Measurements from ENCODE around the gene IKZF1. TPM values are rescaled to one million over a fixed set of nuclear protein-coding genes. Genes with fewer than 3 reads are reported as not detected.
A peak's percentile ranks its signal among the peaks of the same experiment; 100 is the strongest.

The IKZF1 gene
- total and polyA plus RNA-seq, 9 of the 15 experiments (the other 6 are each of a cell fraction or from before 2014, with no cell fraction given): 12.6 to 85.3 (median 44.7) TPM

DNA sequence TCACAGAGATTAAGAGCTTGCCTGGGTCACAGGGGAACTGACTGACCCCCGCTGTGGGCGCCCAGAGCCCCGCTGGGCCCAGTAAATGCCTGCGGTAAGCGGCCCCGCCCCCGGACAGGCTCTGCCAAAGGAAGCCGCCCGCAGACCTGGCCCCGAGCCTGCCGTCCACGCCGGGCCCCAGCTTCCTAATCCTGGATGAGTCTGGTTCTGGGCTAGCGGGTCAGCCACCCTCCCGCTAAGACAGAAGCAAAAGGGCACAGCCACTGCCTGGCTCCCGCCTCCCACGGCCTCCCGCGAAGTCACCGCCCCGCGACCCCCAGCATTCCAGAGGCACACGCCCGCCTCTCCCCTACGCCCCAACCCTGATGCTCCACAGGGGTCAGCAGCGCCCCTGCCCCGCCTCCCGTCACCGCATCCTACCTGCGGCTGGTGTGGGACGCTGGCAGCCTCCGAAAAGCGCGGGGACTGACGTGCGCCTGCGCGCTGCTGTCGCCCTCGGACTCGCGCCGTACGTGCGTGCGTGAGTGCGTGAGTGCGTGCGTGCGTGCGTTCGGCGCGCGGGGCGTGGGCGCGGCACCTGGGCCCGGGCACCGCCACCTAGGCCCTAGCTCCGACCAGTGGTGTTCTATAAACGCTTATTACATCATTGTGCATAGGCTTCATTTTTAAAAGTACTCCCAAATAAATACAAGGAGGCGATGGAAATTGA is 145.5 kb downstream of the IKZF1 start, which contains the start of gene FIGNL1 (continued):
- TF ChIP-seq ZFP30 (CRISPR knock-in tag; IDR thresholded peaks at IDR 0.05; ENCODE audit: borderline replicate concordance) (no peak), HMG20B (CRISPR knock-in tag; IDR thresholded peaks at IDR 0.05) (no peak), TEAD1 (CRISPR knock-in tag; IDR thresholded peaks at IDR 0.05) (peak; percentile 16 to 62; a peak in 1 of 4 replicates), ILK (tag; IDR thresholded peaks at IDR 0.05; ENCODE audit: borderline replicate concordance, low read depth) (no peak), BCL6 (CRISPR knock-in tag; IDR thresholded peaks at IDR 0.05) (no peak), KAT2B (IDR thresholded peaks at IDR 0.05; ENCODE audit: low read depth, low read length) (no peak), POLR2A (conservative IDR thresholded peaks at IDR 0.05) (peak; percentile 81), COPS2 (conservative IDR thresholded peaks at IDR 0.05) (no peak), CTBP1 (IDR thresholded peaks at IDR 0.05; ENCODE audit: borderline replicate concordance) (peak; percentile 94), SMARCE1 (IDR thresholded peaks at IDR 0.05) (no peak), RFX5 (IDR thresholded peaks at IDR 0.05; ENCODE audit: low read depth, low read length) (no peak), TOE1 (IDR thresholded peaks at IDR 0.05; ENCODE audit: borderline replicate concordance) (no peak; the same call in 1 of the 2 replicates), TOE1 (CRISPR knock-in tag; IDR thresholded peaks at IDR 0.05; ENCODE audit: borderline replicate concordance, low read depth) (no peak), GATA2 (CRISPR knock-in tag; IDR thresholded peaks at IDR 0.05) (no peak), SMARCB1 (IDR thresholded peaks at IDR 0.05; ENCODE audit: insufficient read length, low read depth) (no peak), RBFOX2 (IDR thresholded peaks at IDR 0.05; ENCODE audit: low read depth, low read length) (peak; percentile 87), RCOR1 (IDR thresholded peaks at IDR 0.05; ENCODE audit: borderline replicate concordance in 1 of 2, low read depth in 2 of 2, low read length in 2 of 2) (no peak; a peak in 1 of 4 replicates), PCBP1 (IDR thresholded peaks at IDR 0.05; ENCODE audit: low read depth, low read length, poor library complexity, severe bottlenecking) (peak; percentile 18), RBM17 (IDR thresholded peaks at IDR 0.05; ENCODE audit: borderline replicate concordance, low read depth, low read length) (no peak), FOSL1 (tag; conservative IDR thresholded peaks at IDR 0.05) (no peak), BCOR (IDR thresholded peaks at IDR 0.05) (no peak; the same call in 1 of the 2 replicates), ESRRA (IDR thresholded peaks at IDR 0.05; ENCODE audit: borderline replicate concordance, low read depth) (no peak; the same call in 1 of the 2 replicates), ZNF175 (CRISPR knock-in tag; IDR thresholded peaks at IDR 0.05; ENCODE audit: low read depth) (no peak), MAFG (tag; conservative IDR thresholded peaks at IDR 0.05) (no peak), HDAC3 (IDR thresholded peaks at IDR 0.05; ENCODE audit: borderline replicate concordance, partially characterized antibody) (no peak), NCOA2 (IDR thresholded peaks at IDR 0.05; ENCODE audit: partially characterized antibody in 2 of 2) (no peak), SLC30A9 (CRISPR knock-in tag; IDR thresholded peaks at IDR 0.05) (no peak)
- TF ChIP-seq, protein P1, sequence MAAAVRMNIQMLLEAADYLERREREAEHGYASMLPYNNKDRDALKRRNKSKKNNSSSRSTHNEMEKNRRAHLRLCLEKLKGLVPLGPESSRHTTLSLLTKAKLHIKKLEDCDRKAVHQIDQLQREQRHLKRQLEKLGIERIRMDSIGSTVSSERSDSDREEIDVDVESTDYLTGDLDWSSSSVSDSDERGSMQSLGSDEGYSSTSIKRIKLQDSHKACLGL (CRISPR knock-in tag; IDR thresholded peaks at IDR 0.05; ENCODE audit: borderline replicate concordance, poor library complexity, severe bottlenecking): no peak
- TF ChIP-seq, protein P2, sequence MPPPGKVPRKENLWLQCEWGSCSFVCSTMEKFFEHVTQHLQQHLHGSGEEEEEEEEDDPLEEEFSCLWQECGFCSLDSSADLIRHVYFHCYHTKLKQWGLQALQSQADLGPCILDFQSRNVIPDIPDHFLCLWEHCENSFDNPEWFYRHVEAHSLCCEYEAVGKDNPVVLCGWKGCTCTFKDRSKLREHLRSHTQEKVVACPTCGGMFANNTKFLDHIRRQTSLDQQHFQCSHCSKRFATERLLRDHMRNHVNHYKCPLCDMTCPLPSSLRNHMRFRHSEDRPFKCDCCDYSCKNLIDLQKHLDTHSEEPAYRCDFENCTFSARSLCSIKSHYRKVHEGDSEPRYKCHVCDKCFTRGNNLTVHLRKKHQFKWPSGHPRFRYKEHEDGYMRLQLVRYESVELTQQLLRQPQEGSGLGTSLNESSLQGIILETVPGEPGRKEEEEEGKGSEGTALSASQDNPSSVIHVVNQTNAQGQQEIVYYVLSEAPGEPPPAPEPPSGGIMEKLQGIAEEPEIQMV (tag; conservative IDR thresholded peaks at IDR 0.05; ENCODE audit: low read depth): no peak
